ENCODE results near the gene PXDN.
A peak's percentile ranks its signal among the peaks of the same experiment; 100 is the strongest.

Gene PXDN

DNA sequence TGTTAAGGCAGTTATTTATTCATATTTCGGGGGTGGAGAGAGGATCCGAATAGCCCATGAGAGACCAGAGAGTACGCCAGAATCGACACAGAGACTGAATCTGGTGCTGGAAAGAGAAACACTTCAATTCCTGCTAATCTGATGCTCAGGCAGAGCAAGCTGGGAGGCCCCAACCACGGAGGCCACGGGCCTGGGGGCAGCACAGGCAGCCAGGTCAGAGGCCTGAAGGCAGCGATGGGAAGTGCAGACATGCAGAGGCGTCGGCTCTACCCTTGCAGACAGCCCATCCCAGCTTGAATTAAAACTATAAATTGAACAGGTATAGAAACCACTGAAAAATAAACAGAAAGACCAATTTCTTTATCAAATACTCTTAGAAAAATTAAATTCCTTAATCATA lies 50.6 kb downstream of the PXDN start:
- DNase-seq (ENCODE audit: low read depth), result no peak
- TF ChIP-seq, protein P1, sequence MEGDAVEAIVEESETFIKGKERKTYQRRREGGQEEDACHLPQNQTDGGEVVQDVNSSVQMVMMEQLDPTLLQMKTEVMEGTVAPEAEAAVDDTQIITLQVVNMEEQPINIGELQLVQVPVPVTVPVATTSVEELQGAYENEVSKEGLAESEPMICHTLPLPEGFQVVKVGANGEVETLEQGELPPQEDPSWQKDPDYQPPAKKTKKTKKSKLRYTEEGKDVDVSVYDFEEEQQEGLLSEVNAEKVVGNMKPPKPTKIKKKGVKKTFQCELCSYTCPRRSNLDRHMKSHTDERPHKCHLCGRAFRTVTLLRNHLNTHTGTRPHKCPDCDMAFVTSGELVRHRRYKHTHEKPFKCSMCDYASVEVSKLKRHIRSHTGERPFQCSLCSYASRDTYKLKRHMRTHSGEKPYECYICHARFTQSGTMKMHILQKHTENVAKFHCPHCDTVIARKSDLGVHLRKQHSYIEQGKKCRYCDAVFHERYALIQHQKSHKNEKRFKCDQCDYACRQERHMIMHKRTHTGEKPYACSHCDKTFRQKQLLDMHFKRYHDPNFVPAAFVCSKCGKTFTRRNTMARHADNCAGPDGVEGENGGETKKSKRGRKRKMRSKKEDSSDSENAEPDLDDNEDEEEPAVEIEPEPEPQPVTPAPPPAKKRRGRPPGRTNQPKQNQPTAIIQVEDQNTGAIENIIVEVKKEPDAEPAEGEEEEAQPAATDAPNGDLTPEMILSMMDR (IDR thresholded peaks at IDR 0.05; ENCODE audit: control insufficient read depth, extremely low read depth, insufficient read depth), result no peak
- no peak overlapping the region for H3K4me3 ChIP-seq (ENCODE audit: low read depth, low read length)

DNA sequence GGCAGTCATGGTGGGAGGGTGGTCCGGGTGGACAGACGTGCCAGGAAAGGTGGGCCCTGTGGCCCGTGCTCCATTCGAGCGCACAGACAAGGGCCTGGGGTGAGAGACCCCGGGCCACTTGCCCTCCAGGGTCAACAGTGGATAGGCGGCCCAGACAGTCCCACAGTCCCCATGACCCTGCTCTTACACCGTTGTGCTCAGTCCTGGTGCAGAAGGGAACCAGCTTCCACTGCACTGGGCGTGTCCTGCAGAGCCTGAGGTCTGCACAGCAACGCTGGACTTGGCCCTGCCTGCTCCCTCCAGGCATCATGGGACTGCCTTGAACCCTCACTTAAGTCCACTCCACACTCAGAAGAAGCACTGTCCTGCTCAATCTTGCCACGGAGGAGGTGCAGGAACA lies 52.0 kb downstream of the PXDN start:
- no peak for DNase-seq (ENCODE audit: low read depth)
- TF ChIP-seq, protein P1 (IDR thresholded peaks at IDR 0.05; ENCODE audit: control insufficient read depth, extremely low read depth, insufficient read depth), result no peak
- no peak overlapping the region for H3K4me3 ChIP-seq (ENCODE audit: low read depth, low read length)

DNA sequence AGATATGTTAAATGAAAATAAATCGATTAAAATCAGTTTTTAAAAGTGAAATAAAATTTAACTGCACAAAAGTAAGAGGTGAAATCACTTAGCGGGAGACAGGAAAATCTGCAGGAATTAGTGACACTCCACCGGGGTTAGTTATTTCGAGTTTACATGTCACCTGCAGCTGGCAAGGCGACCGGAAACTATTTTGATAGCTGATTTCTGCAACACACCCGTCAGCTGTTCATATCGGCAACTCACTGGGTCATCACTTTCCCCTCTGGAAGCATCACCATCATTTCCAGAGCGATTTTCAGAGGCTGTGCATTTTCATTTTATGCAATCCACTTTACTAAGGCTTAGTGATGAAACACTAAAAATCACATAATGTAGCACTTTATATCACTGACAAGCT lies 52.9 kb downstream of the PXDN start:
- no peak overlapping the region for H3K4me3 ChIP-seq (ENCODE audit: low read depth, low read length)
- TF ChIP-seq, protein P1 (IDR thresholded peaks at IDR 0.05; ENCODE audit: control insufficient read depth, extremely low read depth, insufficient read depth), result no peak
- DNase-seq (ENCODE audit: low read depth), result no peak

DNA sequence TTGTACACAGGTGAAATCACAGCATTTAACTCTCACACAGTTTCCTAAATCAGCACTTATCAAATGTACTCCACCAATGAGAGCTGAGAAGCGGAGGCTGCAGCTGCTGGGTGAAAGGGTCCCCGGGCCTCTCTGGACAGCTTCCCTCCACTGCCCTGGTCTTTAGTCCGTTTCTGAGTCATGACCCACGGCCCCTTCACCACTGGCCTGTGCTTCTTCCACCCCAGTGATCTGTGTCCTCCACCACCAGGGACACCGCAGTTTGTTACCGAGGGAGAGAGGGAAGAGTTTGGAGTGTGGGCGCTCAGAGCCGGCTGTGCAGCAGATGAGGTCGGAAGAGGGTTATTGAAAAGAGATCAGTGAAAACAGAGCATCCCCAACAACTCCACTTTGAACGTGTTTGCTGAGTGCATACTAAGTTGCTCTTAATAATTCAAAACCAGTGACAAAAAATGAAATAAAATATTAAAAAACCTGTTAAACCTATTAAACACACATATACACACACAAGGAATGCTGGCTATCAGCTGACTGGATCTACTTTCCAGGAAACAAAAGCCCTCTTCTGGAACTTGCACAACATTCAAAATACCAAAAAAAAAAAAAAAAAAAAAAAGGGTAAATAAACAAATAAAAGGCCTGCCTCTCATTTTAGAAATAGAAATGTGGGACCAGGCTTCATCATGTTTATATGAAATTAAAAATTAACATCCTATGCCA lies 54.1 kb downstream of the PXDN start:
- TF ChIP-seq, protein P1 (IDR thresholded peaks at IDR 0.05; ENCODE audit: control insufficient read depth, extremely low read depth, insufficient read depth), result no peak
- no peak for DNase-seq (ENCODE audit: low read depth)
- H3K4me3 ChIP-seq (ENCODE audit: low read depth, low read length), result no peak overlapping the region

DNA sequence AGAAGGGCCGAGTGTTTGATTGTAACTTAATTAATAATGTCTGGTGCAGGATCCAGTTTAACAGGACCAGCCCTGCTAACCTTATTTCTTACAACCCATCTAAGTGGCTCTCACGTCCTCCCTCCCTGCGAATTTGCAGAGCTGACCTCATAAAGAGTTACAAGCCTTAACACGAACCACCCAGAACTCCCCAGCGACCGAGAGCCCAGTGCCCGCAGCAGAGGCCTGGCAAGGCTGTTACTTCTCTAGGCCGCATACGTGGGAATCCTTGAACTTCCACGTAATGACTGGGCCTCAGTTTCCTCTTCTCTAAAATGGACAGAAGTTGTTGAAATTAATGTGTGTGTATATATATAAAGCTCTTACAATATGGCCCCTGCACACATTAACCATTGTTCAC lies 55.5 kb downstream of the PXDN start:
- TF ChIP-seq, protein P1 (IDR thresholded peaks at IDR 0.05; ENCODE audit: control insufficient read depth, extremely low read depth, insufficient read depth), result no peak
- no peak for DNase-seq (ENCODE audit: low read depth)
- no peak overlapping the region for H3K4me3 ChIP-seq (ENCODE audit: low read depth, low read length)

DNA sequence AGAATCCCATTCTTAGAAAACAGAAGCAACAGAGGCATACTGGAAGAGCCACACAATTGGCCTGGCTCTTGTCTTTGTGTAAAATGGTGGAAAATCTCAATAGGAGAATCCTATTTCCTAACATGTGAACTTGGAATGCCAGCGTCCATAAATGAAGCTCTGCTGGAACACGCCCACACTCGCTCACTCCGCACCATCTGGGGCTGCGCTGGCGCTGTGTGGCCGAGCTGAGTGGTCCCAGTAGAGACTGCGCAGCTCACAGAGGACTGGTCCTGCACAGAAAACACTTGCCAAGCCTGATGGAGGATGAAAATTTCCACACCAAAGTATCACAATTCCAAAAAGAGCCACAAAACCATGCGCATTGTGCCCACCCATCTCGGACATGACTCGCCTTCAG lies 56.2 kb downstream of the PXDN start:
- DNase-seq (ENCODE audit: low read depth), result no peak
- H3K4me3 ChIP-seq (ENCODE audit: low read depth, low read length), result no peak overlapping the region
- TF ChIP-seq, protein P1 (IDR thresholded peaks at IDR 0.05; ENCODE audit: control insufficient read depth, extremely low read depth, insufficient read depth), result no peak

DNA sequence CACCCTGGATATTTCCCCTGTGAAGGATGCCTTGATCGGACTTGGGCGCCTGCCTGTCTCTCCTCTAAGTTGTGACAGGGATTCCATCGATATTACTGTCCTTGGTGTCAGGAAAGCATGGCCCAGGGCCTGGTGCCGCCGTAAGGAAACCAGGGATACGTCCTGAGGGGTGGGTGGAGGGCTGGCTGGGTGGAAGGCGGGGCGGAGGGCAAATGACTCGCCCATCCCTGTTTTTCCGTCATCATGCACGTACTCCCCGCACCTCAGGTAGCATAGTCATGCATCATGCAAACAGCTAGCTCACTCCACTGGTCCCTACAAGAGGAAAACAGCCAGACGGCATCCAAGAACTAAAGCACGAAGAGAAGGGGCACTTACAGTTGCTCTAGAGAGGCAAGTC lies 57.1 kb downstream of the PXDN start:
- TF ChIP-seq, protein P1 (IDR thresholded peaks at IDR 0.05; ENCODE audit: control insufficient read depth, extremely low read depth, insufficient read depth), result no peak
- no peak for DNase-seq (ENCODE audit: low read depth)
- peak overlapping the region; percentile 19; the same call in 1 of the 2 replicates for H3K4me3 ChIP-seq (ENCODE audit: low read depth, low read length)
